NCI-H1105 treated with DMSO at 0.1 percent for 48 hours (cell line): ENCODE data around the gene SLC35E2B.
"Not testable (repeated sequence)": the region's sequence is repeated elsewhere in the genome, so short reads cannot be mapped to it uniquely, and the experiment has no call there.

ENCODE experiments used
- DNase-seq: peaks from one replicate; lab custom pipeline; 2025; lab: John Stamatoyannopoulos, UW

The SLC35E2B gene

GRCh38 chr1:1639368-1639767, 53.2 kb downstream of the SLC35E2B start:
- not testable (repeated sequence) for DNase-seq

GRCh38 chr1:1638528-1638927, 54.1 kb downstream of the SLC35E2B start:
- not testable (repeated sequence) for DNase-seq

- not testable (repeated sequence) for DNase-seq
These were observed 55.1 kb downstream of the SLC35E2B start for GRCh38 chr1:1637479-1637875.

- not testable (repeated sequence) for DNase-seq
These were observed 55.7 kb downstream of the SLC35E2B start for GRCh38 chr1:1636621-1637478.

- DNase-seq, result not testable (repeated sequence)
These were observed 58.0 kb downstream of the SLC35E2B start for GRCh38 chr1:1634613-1635012.

GRCh38 chr1:1633409-1633808, 59.2 kb downstream of the SLC35E2B start:
- not testable (repeated sequence) for DNase-seq

GRCh38 chr1:1631782-1632420, 60.7 kb downstream of the SLC35E2B start, which contains the start of gene MMP23B:
Gene MMP23B, plus strand, starts transcription at chr1:1632173. Its CDS starts 46 bp downstream, at chr1:1632219.
- DNase-seq, result no peak

- no peak for DNase-seq
These were observed 61.4 kb downstream of the SLC35E2B start for GRCh38 chr1:1630965-1631781.

- DNase-seq, result peak; percentile 75
These were observed 62.2 kb downstream of the SLC35E2B start for GRCh38 chr1:1630191-1630964.

- no peak for DNase-seq
These were observed 63.0 kb downstream of the SLC35E2B start for GRCh38 chr1:1629430-1630190.

GRCh38 chr1:1628754-1629429, 63.7 kb downstream of the SLC35E2B start:
- no peak for DNase-seq

- no peak for DNase-seq
These were observed 64.5 kb downstream of the SLC35E2B start for GRCh38 chr1:1627829-1628753.

GRCh38 chr1:1627261-1627828, 65.2 kb downstream of the SLC35E2B start:
- no peak for DNase-seq

- no peak for DNase-seq
These were observed 66.1 kb downstream of the SLC35E2B start for GRCh38 chr1:1626207-1627141.

- no peak for DNase-seq
These were observed 66.8 kb downstream of the SLC35E2B start for GRCh38 chr1:1625824-1626206.

- no peak for DNase-seq
These were observed 67.2 kb downstream of the SLC35E2B start for GRCh38 chr1:1625404-1625775.
